T-helper 22 cell (primary cell): ENCODE measurements around the gene GIGYF2.
"Not testable (repeated sequence)": the region's sequence is repeated elsewhere in the genome, so short reads cannot be mapped to it uniquely, and the experiment has no call there.

Source experiments
- DNase-seq: peaks from one replicate; pipeline ENCODE4 v3.0.0-alpha.2; 2020; ENCODE audit warnings: low read depth

The GIGYF2 gene, protein sequence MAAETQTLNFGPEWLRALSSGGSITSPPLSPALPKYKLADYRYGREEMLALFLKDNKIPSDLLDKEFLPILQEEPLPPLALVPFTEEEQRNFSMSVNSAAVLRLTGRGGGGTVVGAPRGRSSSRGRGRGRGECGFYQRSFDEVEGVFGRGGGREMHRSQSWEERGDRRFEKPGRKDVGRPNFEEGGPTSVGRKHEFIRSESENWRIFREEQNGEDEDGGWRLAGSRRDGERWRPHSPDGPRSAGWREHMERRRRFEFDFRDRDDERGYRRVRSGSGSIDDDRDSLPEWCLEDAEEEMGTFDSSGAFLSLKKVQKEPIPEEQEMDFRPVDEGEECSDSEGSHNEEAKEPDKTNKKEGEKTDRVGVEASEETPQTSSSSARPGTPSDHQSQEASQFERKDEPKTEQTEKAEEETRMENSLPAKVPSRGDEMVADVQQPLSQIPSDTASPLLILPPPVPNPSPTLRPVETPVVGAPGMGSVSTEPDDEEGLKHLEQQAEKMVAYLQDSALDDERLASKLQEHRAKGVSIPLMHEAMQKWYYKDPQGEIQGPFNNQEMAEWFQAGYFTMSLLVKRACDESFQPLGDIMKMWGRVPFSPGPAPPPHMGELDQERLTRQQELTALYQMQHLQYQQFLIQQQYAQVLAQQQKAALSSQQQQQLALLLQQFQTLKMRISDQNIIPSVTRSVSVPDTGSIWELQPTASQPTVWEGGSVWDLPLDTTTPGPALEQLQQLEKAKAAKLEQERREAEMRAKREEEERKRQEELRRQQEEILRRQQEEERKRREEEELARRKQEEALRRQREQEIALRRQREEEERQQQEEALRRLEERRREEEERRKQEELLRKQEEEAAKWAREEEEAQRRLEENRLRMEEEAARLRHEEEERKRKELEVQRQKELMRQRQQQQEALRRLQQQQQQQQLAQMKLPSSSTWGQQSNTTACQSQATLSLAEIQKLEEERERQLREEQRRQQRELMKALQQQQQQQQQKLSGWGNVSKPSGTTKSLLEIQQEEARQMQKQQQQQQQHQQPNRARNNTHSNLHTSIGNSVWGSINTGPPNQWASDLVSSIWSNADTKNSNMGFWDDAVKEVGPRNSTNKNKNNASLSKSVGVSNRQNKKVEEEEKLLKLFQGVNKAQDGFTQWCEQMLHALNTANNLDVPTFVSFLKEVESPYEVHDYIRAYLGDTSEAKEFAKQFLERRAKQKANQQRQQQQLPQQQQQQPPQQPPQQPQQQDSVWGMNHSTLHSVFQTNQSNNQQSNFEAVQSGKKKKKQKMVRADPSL (N-terminal part only)

GRCh38 chr2:232697059-232697806 is at the start of gene GIGYF2:
Gene GIGYF2 (plus strand): TSS chr2:232697331. CDS start chr2:232735198, 37,867 bp downstream.
- peak; percentile 84 for DNase-seq

DNA sequence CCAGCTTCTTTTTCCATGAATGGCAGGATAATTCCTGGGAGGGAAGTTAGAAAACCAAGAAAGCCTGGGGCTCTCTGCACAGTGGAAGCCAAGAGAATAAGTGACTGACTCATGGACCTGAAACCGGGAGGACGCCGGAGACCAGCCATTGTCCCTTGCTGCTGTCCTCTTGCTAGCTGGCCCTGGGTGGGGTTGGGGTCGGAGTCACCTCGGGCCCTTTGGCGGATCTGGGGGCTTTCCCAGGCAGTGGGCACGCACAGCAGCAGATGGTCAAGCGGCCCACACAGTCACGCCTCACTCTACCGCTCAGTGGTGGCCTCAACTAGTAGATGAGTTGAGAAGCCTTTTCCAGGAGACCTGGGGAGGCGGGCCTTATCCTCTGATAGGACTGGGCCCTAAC is 48.1 kb upstream of the GIGYF2 start:
- no peak for DNase-seq

GRCh38 chr2:232652505-232652851 is 44.7 kb upstream of the GIGYF2 start:
- no peak for DNase-seq

DNA sequence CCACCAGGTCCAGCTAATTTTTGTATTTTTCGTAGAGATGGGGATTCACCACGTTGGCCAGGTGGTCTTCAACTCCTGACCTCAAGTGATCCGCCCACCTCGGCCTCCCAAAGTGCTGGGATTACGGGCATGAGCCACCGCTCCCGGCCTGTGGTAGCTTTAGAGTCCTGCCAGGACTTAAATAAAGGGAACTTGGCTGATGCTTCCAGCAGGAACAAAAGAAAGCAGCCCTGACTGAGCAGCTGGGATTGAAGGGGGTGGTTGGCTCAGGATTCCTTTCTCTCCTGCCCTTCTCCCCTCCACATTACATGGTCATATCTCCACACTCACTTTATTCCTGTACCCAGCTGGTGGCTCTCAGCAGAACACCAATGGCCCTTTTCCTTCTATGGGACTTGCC is 43.7 kb upstream of the GIGYF2 start:
- DNase-seq, result no peak

GRCh38 chr2:232655392-232655791 is 41.7 kb upstream of the GIGYF2 start:
- no peak for DNase-seq

DNA sequence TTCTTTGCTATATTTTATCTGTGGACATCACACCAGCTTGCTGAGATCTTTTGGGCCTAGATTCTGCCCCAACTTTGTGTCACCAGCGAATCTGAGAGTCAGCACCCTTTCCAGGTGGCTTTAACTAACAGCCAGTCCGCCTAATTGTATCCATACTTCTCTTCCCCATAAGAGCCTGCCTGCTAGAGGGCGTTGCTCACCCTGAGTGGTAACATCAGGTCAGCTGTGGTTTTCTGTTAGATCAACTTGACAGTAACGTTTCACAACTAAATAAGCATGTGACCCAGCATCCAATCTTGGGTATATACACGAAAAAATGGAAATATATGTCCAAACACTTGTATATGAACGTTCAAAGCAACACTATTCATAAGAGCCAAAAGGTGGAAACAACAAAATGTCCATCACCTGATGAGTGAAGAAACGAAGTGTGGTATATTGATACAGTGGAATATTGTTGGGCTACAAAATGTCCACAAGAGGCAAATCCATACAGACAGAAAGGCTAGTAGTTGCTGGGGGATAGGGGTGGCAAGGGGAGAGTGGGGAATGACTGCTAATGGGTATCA is 38.8 kb upstream of the GIGYF2 start:
- DNase-seq, result no peak

DNA sequence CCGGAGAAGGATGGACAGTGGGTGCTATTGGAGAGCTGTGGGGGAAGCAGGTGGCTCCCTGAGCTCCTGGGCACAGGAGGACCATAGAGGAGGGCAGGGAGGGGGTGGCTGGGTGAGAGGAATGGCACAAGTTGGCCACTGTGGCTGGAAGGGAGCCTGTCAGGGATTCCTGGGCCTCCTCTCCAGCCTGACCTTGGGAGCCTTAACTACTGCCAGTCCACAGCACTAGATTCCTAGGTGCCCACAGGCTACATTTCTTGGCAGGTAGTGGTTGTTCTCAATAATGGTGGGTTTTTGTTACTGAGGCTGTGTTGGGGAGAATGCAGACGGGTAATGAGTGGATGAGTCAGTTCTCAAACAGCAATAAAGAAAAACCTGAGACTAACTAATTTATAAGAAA is 37.8 kb upstream of the GIGYF2 start:
- no peak for DNase-seq

GRCh38 chr2:232662486-232663260 is 34.5 kb upstream of the GIGYF2 start:
- DNase-seq, result no peak

GRCh38 chr2:232666051-232666805 is 30.9 kb upstream of the GIGYF2 start:
- no peak for DNase-seq

GRCh38 chr2:232667989-232668583 is 29.0 kb upstream of the GIGYF2 start:
- no peak for DNase-seq

GRCh38 chr2:232668805-232669444 is 28.2 kb upstream of the GIGYF2 start:
- DNase-seq, result no peak

DNA sequence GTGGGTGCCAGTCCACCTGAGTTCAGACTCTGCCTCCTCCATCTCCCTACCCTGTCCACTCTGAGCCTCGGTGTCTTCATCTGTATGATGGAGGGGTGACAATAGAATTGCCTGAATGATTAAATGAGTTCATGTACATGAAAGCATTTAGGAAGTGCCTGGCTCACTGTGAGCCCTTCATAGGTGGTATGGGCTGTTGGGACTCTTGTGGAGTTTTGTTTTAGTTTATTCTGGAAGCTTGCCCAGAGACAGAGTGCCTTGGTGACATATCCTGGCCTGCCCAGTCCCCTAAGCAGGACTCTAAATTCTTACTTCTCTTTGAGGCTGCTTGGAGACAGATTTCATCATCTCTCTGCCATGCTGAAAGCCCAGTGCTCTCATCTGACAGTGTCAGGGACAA is 24.5 kb upstream of the GIGYF2 start:
- DNase-seq, result no peak

DNA sequence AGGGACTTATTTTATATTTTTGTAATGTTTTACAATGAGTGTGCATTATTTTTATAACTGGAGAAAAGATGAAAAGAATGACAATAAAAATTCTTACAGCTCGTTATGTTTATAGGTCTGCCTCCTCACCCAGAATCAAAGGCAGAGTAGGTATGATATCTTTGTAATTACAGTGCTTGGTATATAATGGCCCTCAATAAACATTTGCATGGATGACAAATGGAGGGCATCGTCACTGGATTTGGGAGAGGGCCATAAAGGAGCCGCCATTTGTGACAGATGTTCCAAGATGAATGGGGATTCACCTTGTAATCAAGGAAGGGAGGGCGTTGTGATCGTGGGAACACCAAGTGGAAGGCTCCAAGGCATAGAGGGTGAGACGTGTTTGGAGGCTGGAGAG is 22.6 kb upstream of the GIGYF2 start:
- no peak for DNase-seq

DNA sequence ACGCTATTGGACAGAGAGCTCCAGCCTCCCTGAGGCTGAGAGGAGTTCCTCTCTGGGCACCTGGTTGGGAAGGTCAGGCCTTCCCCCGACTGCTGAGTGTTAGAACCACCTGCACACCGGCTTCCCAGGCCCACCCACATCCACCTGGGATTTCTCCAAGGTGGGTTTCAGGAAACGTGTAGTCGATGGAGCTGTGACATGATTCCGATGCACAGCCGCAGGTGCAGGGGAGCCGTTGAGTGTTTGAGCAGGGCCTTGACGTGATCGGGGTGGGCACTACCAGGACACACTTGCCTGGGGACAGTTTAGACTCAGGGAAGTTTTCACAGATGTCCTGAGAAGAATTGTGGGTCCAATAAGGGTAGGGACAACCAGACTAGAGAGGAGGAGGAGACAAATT is 21.8 kb upstream of the GIGYF2 start:
- no peak for DNase-seq

- DNase-seq, result no peak
Measured at GRCh38 chr2:232680006-232680405, 17.1 kb upstream of the GIGYF2 start.

- DNase-seq, result no peak
Measured at GRCh38 chr2:232681527-232681926, 15.6 kb upstream of the GIGYF2 start.

DNA sequence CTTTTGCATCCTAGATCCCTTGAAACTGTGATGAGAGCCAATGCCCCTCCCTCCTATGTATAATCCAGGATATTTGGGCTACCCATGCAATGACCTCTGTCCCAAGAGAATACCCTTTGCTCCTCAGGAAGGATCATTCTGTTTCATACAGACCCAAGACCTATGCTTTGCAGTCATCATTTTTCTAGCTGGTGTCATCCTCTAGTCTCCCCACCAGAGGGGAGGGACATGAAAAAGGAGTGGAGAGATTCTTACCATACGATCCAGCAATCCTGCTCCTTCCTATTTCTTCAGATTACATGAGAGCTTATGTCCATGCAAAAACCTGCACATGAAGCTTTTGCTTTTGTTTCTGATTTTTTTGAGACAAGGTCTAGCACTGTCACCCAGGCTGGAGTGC is 13.8 kb upstream of the GIGYF2 start:
- DNase-seq, result no peak

GRCh38 chr2:232685391-232685790 is 11.7 kb upstream of the GIGYF2 start:
- DNase-seq, result not testable (repeated sequence)
